H1 (cell line): ENCODE data around the gene PIANP. TPM values are rescaled to one million over a fixed set of nuclear protein-coding genes. Genes with fewer than 3 reads are reported as not detected.

Experiments used
- ASH2L ChIP-seq: fragments of 200-600, 300-600 bp; sonication (generic); IDR thresholded peaks from one replicate; pipeline ENCODE4 v1.7.1; 2017; ENCODE audit warnings: low read length
- BACH1 ChIP-seq: IDR thresholded peaks from 2 replicates; pipeline ENCODE4 v1.6.1; 2012; ENCODE audit warnings: low read length, improper control_type of control experiment
- CBX5 ChIP-seq: fragments of 300-800, 300-1000 bp; sonication (generic); IDR thresholded peaks from 2 replicates; pipeline ENCODE4 v1.7.1; 2016; ENCODE audit warnings: antibody characterized with exemption, low read length, low read depth
- CTBP2 ChIP-seq: IDR thresholded peaks from 2 replicates; pipeline ENCODE4 v1.7.0; 2011; ENCODE audit warnings: borderline replicate concordance, mild to moderate bottlenecking, moderate library complexity, mixed read lengths, low read length; ENCODE audit not compliant: insufficient read depth, insufficient read length
- CTCF ChIP-seq, 3 experiments: IDR thresholded peaks; 1 replicate in 2 of 3; 2 replicates in 1 of 3; pipeline versions ENCODE4 v1.5.1 to v1.6.1; 2011; ENCODE audit warnings: low read length in 3 of 3, mild to moderate bottlenecking in 3 of 3, inconsistent platforms in 2 of 3, low read depth in 1 of 3, moderate library complexity in 1 of 3; ENCODE audit not compliant: insufficient read depth in 1 of 3; ENCODE audit errors: control extremely low read depth in 1 of 3
- EGR1 ChIP-seq: IDR thresholded peaks from 2 replicates; pipeline ENCODE4 v1.6.1; 2011; ENCODE audit warnings: low read depth, low read length, borderline replicate concordance
- EP300 ChIP-seq, 2 experiments: IDR thresholded peaks; 1 replicate in 1 of 2; 2 replicates in 1 of 2; pipeline ENCODE4 v1.6.1; 2011 to 2012; ENCODE audit warnings: low read depth in 2 of 2, low read length in 2 of 2, mild to moderate bottlenecking in 2 of 2, borderline replicate concordance in 1 of 2, inconsistent platforms in 1 of 2, moderate library complexity in 1 of 2
- HDAC2 ChIP-seq, 2 experiments: fragments of 300-600 bp in 1 of 2; sonication (generic) in 1 of 2; IDR thresholded peaks; 2 replicates each; pipeline ENCODE4 v1.6.1; 2011 to 2012; ENCODE audit warnings: low read depth in 2 of 2, low read length in 2 of 2, mild to moderate bottlenecking in 2 of 2, moderate library complexity in 2 of 2, borderline replicate concordance in 1 of 2, inconsistent platforms in 1 of 2
- JUN ChIP-seq: IDR thresholded peaks from 2 replicates; pipeline ENCODE4 v1.6.1; 2011; ENCODE audit warnings: low read depth, mild to moderate bottlenecking, improper control_type of control experiment, low read length
- NANOG ChIP-seq: IDR thresholded peaks from 2 replicates; pipeline ENCODE4 v1.6.1; 2011; ENCODE audit warnings: low read length, low read depth, mild to moderate bottlenecking, inconsistent platforms; ENCODE audit not compliant: insufficient read depth, poor library complexity, severe bottlenecking
- POLR2A ChIP-seq, 2 experiments: IDR thresholded peaks; 1 replicate in 1 of 2; 2 replicates in 1 of 2; pipeline ENCODE4 v1.6.1; 2011; ENCODE audit warnings: low read depth in 2 of 2, low read length in 2 of 2, mild to moderate bottlenecking in 2 of 2; ENCODE audit errors: control extremely low read depth in 1 of 2
- RBBP5 ChIP-seq: IDR thresholded peaks from 2 replicates; pipeline ENCODE4 v1.7.1; 2012; ENCODE audit warnings: low read depth, mild to moderate bottlenecking, inconsistent platforms, low read length, moderate library complexity, borderline replicate concordance
- SRF ChIP-seq: IDR thresholded peaks from 2 replicates; pipeline ENCODE4 v1.6.1; 2011; ENCODE audit warnings: mild to moderate bottlenecking, low read depth, low read length, moderate library complexity
- TAF1 ChIP-seq: IDR thresholded peaks from 2 replicates; pipeline ENCODE4 v1.6.1; 2011; ENCODE audit warnings: mild to moderate bottlenecking, low read depth, low read length
- TEAD4 ChIP-seq: IDR thresholded peaks from 2 replicates; pipeline ENCODE4 v1.6.1; 2012; ENCODE audit warnings: low read depth, low read length, inconsistent platforms, mixed read lengths
- USF2 ChIP-seq: IDR thresholded peaks from 2 replicates; pipeline ENCODE4 v1.6.1; 2011; ENCODE audit warnings: low read length, improper control_type of control experiment
- YY1 ChIP-seq: IDR thresholded peaks from 2 replicates; pipeline ENCODE4 v1.6.1; 2011; ENCODE audit warnings: low read depth, mild to moderate bottlenecking, low read length
- polyA plus RNA-seq, 7 experiments: library from polyadenylated mRNA; depleted of rRNA in 3 of 7; stranded (reverse) in 5 of 7; unstranded in 2 of 7; fragments of >200 nt in 5 of 7; fragments of 200-250 nt in 2 of 7; gene quantifications; 1 replicate in 5 of 7; 2 replicates in 1 of 7; 4 replicates in 1 of 7; pipeline versions ENCODE4 v1.2.1 to v1.2.3, GENCODE V29; 2011 to 2013; ENCODE audit warnings: missing spikeins in 2 of 7, mixed read lengths in 2 of 7
- total RNA-seq: library from RNA; stranded (reverse); fragmentation: NEBNext Ultra II Directional; extraction: Animal tissue kit (Norgen Biotek cat#: 25700); gene quantifications from 2 replicates; pipeline ENCODE4 v1.2.1, GENCODE V29; 2021

Gene PIANP
- total and polyA plus RNA-seq, 2 of the 8 experiments (the other 6 are each of a cell fraction or from before 2014, with no cell fraction given), result 6.3 to 9.8 TPM

- TF ChIP-seq TAF1 (peak; percentile 71), USF2 (peak; percentile 93), CTCF (IDR thresholded peaks at IDR 0.05; ENCODE audit: control extremely low read depth in 1 of 3, insufficient read depth in 1 of 3, low read depth in 1 of 3, low read length in 3 of 3) (peak in 1 of 3 experiments; percentile 24; a peak in 1 of 4 replicates), TEAD4 (no peak), CBX5 (no peak), NANOG (no peak), YY1 (peak; percentile 36; the same call in 1 of the 2 replicates), SRF (no peak), JUN (no peak), ASH2L (peak; percentile 57), EP300 (IDR thresholded peaks at IDR 0.05; ENCODE audit: borderline replicate concordance in 1 of 2, low read depth in 2 of 2, low read length in 2 of 2) (peak; percentile 21 to 63; a peak in 1 of 3 replicates), POLR2A (IDR thresholded peaks at IDR 0.05; ENCODE audit: control extremely low read depth in 1 of 2, low read depth in 2 of 2, low read length in 2 of 2) (peak in 1 of 2 experiments; percentile 54; a peak in 2 of 3 replicates), BACH1 (no peak), EGR1 (peak; percentile 97), HDAC2 (IDR thresholded peaks at IDR 0.05; ENCODE audit: borderline replicate concordance in 1 of 2, low read depth in 2 of 2, low read length in 2 of 2) (peak in 1 of 2 experiments; percentile 53; a peak in 1 of 4 replicates), CTBP2 (no peak), RBBP5 (peak; percentile 39; the same call in 1 of the 2 replicates)
These were observed 23.2 kb upstream of the PIANP start, which contains the start of gene COPS7A (continued) for GRCh38 chr12:6723607-6724408.
